GM12891 (cell line): ENCODE results near the gene BLOC1S3.

ENCODE experiments used
- DNase-seq: peaks from one replicate; pipeline ENCODE4 v3.0.0; 2011; ENCODE audit warnings: low spot score; ENCODE audit not compliant: insufficient read length
- FAIRE-seq: peaks from 2 replicates; lab custom pipeline; 2011; peaks lifted over from hg19 to GRCh38; lab: Jason Lieb, UNC
- PAX5 ChIP-seq: IDR thresholded peaks from 2 replicates; pipeline ENCODE4 v1.6.1; 2011; ENCODE audit warnings: low read length, moderate library complexity, mild to moderate bottlenecking; ENCODE audit not compliant: insufficient read depth, severe bottlenecking
- POLR2A ChIP-seq: IDR thresholded peaks from 2 replicates; pipeline ENCODE4 v1.6.1; 2011; ENCODE audit warnings: low read depth, low read length, control low read depth
- POLR2AphosphoS5 ChIP-seq: IDR thresholded peaks from 2 replicates; pipeline ENCODE4 v1.6.1; 2011; ENCODE audit warnings: low read depth, low read length, control low read depth
- POU2F2 ChIP-seq: IDR thresholded peaks from 2 replicates; pipeline ENCODE4 v1.6.1; 2011; ENCODE audit warnings: low read depth, mild to moderate bottlenecking, control low read depth, low read length, moderate library complexity
- SPI1 ChIP-seq: IDR thresholded peaks from 2 replicates; pipeline ENCODE4 v1.6.1; 2011; ENCODE audit warnings: low read depth, low read length, control low read depth
- TAF1 ChIP-seq: IDR thresholded peaks from 2 replicates; pipeline ENCODE4 v1.6.1; 2011; ENCODE audit warnings: low read depth, low read length, control low read depth

BLOC1S3 gene

DNA sequence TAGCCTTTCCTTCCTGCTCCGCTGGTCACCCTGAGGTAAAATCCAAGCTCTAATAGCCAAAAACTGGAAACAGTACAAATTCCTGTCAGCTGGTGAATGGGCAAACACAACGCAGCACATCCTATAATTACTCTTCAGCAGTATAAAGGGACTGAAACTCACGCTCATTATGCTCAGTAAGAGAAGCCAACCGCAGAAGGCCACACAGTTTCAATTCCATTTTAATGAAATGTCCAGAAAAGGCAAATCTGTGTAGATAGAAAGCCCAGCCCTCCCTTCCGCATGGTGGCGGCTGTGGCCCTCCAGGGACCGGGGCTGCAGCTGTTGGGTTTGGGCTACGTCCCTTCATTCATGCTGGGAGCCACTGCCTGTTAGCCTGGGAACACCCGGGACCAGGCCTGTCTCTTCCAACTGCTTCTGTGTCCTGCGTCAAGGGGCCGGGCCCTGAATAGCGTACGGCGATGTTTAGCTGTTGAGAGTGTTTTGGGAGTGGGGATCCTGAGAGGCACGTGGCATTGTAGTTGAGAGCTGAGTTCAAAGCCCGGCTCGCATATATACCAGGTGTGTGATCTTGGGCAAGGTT, 41.3 kb upstream of the BLOC1S3 start:
- FAIRE-seq = peak; percentile 96
- peak; percentile 81 for DNase-seq
- TF ChIP-seq POU2F2 = peak; percentile 51; the same call in 1 of the 2 replicates
- peak; percentile 73 for TF ChIP-seq SPI1
- TF ChIP-seq POLR2AphosphoS5 = no peak
- peak; percentile 69; the same call in 1 of the 2 replicates for TF ChIP-seq POLR2A
- peak; percentile 9 for TF ChIP-seq PAX5
- peak; percentile 55; the same call in 1 of the 2 replicates for TF ChIP-seq TAF1

GRCh38 chr19:45138303-45138751, 40.3 kb upstream of the BLOC1S3 start:
- TF ChIP-seq POU2F2 (no peak), POLR2AphosphoS5 (no peak), TAF1 (no peak), POLR2A (no peak), SPI1 (no peak), PAX5 (no peak)
- peak; percentile 57 for DNase-seq
- FAIRE-seq = no peak

DNA sequence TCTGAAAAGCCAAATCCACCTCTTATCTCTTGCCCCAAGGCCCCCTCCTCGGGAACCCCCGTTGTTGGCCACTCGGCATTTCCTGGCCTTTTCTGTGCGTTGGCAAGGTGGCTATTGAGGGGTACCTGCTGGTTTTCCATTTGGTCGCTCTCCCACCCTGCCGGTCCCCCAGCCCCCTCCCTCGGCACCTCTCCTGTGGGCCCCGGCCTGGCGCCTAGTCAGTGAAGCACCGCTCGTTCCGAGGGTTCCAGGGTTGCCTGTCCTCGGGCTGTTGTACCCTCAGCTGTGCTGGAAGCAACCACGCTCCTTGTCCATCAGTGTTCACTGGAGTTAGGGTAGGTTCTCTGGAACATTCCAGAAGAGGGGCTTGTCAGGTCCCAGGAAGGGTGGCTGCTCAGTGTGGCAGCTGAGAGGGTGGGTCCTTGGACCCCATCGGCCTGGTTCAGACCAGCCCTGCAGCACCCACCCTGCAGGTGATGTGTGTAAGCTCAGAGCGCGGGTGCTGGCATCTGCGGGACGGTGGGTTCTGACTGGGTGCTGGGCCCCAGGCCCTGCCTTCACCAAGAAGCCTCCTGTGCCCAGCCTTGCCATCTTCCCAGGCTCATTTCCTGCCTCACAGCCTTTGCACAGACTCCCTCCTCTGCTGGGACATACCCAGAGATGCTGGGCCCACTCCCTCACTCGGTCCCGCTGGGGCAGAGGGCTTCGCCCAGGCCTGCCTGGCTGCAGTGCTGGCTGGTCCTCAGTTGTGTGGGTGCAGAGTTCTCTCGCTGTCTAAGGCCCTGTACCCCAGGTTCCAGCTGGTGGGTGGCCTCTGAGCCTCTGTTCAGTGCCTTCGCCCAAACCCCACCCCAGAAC, 39.1 kb upstream of the BLOC1S3 start:
- no peak for TF ChIP-seq POLR2A
- no peak for TF ChIP-seq SPI1
- TF ChIP-seq POU2F2 = no peak
- TF ChIP-seq TAF1 = no peak
- TF ChIP-seq PAX5 = no peak
- no peak for TF ChIP-seq POLR2AphosphoS5
- no peak for FAIRE-seq
- DNase-seq = peak; percentile 13

DNA sequence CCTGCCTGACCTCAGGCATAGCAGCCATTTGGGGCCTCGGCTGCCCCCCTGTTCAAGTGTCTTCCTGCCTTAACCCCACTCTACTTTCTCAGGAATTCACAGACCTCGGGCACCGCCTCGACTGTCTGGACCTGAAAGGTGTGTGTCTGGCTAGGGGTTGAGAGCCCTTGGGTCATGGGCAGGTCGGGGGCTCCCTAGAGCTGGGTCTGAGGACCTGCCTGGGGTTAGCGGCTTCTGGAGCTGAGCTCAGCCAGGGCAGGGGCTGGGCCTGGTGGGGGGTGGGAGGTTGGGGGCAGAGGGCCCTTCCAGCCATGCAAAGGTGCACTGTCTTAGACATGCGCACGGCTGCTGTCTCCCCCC, 38.5 kb upstream of the BLOC1S3 start:
- TF ChIP-seq SPI1 (no peak), PAX5 (no peak), POLR2A (no peak), POU2F2 (no peak), POLR2AphosphoS5 (no peak)
- DNase-seq = peak; percentile 13
- FAIRE-seq = no peak

GRCh38 chr19:45140533-45140932, 38.1 kb upstream of the BLOC1S3 start:
- TF ChIP-seq POU2F2 (no peak), PAX5 (no peak), SPI1 (no peak), TAF1 (no peak)
- FAIRE-seq (no peak), DNase-seq (no peak)

DNA sequence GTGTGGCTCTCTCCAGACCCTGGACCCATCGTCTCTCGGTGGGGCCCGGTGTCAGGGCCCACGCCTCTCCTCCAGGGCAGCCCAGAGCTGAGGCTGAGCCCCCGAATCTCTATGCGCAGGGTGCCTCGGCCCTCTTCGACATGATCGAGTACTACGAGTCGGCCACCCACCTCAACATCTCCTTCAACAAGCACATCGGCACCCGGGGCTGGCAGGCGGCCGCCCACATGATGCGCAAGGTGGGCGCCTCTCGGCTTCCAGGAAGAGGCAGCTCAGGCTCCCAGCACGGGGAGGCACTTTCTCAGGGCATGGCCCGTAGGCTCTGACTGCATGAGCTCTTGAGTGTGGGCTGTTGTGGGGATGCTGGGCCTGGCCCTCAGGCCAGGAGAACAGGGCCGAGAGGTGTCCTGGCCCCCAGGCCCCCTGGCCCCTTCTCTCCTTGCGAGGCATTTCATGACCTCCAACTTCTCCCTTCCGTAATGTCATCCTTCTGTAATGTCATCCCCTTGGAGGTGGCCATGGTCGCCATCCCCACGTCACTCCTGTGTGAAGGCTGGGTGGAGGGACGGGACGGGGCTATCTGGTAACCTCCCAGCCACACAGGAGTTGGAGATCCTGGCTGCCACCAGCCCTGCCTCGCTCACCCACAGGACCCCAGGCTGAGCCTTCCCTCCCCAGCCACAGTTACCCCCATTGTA, 37.2 kb upstream of the BLOC1S3 start:
- TF ChIP-seq POLR2A (no peak), POLR2AphosphoS5 (no peak), TAF1 (no peak), PAX5 (no peak), POU2F2 (no peak), SPI1 (no peak)
- FAIRE-seq (no peak), DNase-seq (no peak)

GRCh38 chr19:45142016-45142725, 36.4 kb upstream of the BLOC1S3 start:
- DNase-seq = no peak
- no peak for FAIRE-seq
- TF ChIP-seq POLR2A = no peak

DNA sequence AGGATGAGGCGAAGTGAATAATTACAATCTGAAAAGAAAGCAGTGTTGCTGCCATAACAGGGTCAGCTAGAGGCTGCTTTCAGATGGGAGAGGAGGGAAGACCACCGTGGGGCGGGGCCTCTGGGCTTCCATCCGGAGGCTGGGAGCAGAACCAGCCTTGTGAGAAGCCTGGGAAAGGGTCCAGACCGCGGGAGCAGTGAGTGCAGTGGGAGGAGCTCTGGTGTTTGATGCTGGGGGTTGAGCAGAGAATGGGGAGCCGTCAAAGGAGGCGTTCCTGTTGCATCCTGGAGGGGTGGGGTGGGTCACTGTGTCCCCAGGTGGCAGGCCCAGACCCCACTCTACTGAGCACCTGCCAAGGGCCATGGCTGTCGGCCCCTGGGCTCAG, 35.9 kb upstream of the BLOC1S3 start:
- FAIRE-seq = no peak

More for the DNA sequence above, 35.9 kb upstream of the BLOC1S3 start:
- TF ChIP-seq POLR2A = no peak
- no peak for TF ChIP-seq PAX5
- TF ChIP-seq POLR2AphosphoS5 = no peak
- no peak for TF ChIP-seq POU2F2
- TF ChIP-seq TAF1 = no peak
- TF ChIP-seq SPI1 = no peak
- peak; percentile 10 for DNase-seq
